Measurements from ENCODE around the gene KRTAP4-7.
"Not testable (repeated sequence)": the region's sequence is repeated elsewhere in the genome, so short reads cannot be mapped to it uniquely, and the experiment has no call there.

Gene KRTAP4-7

DNA sequence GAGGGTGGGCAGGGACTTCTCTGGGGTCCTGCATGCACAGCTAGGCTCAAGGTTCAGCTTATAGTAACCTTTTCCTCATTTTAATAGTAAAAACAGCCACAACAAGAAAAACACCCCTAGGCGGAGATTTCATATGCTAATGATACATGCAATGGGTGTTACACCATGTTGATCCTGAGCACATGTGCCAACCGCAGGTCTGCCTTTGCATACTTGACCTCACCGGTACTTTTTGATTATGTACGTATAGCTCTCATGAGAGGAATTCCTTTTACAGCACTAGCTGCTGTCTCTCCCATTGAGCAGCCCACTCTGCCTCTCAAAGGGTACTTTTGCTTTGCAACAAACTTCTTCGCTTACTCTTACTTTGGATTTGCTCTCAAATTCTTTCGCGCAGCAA lies 12.1 kb downstream of the KRTAP4-7 start:
- H3K4me3 ChIP-seq (ENCODE audit: low read depth, low read length): no peak overlapping the region
- no peak for TF ChIP-seq CTCF (IDR thresholded peaks at IDR 0.05)

DNA sequence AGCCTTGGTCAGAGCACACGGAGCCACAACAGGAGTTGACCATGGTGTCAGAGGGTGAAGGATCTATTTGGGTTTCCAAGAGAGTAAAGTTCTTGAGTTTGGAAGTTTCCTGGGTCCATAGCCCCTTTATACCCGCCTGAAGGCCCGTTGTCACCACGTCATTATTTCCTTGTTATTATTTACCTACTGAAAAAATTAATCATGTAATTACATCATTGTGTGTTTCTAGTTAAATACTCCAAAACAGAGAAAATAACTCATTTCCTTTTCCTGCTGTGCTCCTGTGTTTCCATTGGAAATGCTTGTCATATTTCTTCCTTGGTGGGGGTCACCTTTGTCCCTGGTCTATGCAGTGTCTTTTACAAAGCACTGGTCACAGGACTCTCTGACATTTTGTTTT lies 14.1 kb downstream of the KRTAP4-7 start, which contains the start of gene KRTAP4-8:
KRTAP4-8 (minus strand) TSS at position 101 of the 400 bp plus-strand sequence; CDS start at position 43, 58 bp downstream.
- no peak within 1 kb of the TSS for H3K4me2 ChIP-seq (ENCODE audit: low read length)
- H3K4me1 ChIP-seq: no peaks in the 10 kb centered on the region
- no peaks in the 10 kb centered on the region for H3K36me3 ChIP-seq (ENCODE audit: control insufficient read depth, insufficient read depth, low read length)
- no peaks in the 10 kb centered on the region for H3K27me3 ChIP-seq (ENCODE audit: control insufficient read depth, insufficient read depth, low read length)
- no peak within 1 kb of the TSS for H3K9ac ChIP-seq
- H2AFZ ChIP-seq: no peak within 1 kb of the TSS
- no peaks in the 10 kb centered on the region for H3K79me2 ChIP-seq
- H3K27ac ChIP-seq: no peak within 1 kb of the TSS
- H3K4me3 ChIP-seq (ENCODE audit: low read depth, low read length): no peak within 1 kb of the TSS
- H3K9me3 ChIP-seq (ENCODE audit: control insufficient read depth, low read length): no peaks in the 10 kb centered on the region
- no peak for TF ChIP-seq CTCF (IDR thresholded peaks at IDR 0.05)

More for the DNA sequence above, 12.1 kb downstream of the KRTAP4-7 start:
- Histone ChIP-seq H3K4me1 (no peaks in the 10 kb centered on the region), H3K27ac (no peak overlapping the region), H2AFZ (no peak overlapping the region), H3K27me3 (ENCODE audit: control insufficient read depth, insufficient read depth, low read length) (no peaks in the 10 kb centered on the region), H3K9me3 (ENCODE audit: control insufficient read depth, low read length) (no peaks in the 10 kb centered on the region), H3K4me2 (ENCODE audit: low read length) (no peak overlapping the region), H3K9ac (no peak overlapping the region), H3K36me3 (ENCODE audit: control insufficient read depth, insufficient read depth, low read length) (no peaks in the 10 kb centered on the region), H3K79me2 (no peaks in the 10 kb centered on the region)

DNA sequence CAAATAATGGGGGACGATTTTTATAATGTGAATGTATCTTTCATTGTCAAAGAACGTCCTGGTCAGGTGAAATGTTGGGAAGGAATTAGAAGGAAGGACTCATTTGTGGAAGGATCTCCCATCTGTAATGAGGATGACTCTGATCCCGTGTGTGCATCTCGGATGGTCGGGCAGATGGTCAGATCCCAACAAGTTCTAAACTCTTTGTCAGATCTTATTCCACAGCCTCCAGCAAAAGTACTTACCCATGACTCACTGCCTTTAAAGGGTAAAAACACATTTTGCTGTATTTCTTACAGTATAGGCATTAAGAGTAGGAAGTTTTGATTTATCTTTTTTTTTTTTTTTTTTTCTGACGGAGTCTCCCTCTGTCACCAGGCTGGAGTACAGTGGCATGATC lies 14.5 kb downstream of the KRTAP4-7 start:
- Histone ChIP-seq H3K79me2 (no peaks in the 10 kb centered on the region), H3K9me3 (ENCODE audit: control insufficient read depth, low read length) (no peaks in the 10 kb centered on the region), H3K4me2 (ENCODE audit: low read length) (no peak overlapping the region), H3K4me1 (no peaks in the 10 kb centered on the region), H3K36me3 (ENCODE audit: control insufficient read depth, insufficient read depth, low read length) (no peaks in the 10 kb centered on the region), H3K27me3 (ENCODE audit: control insufficient read depth, insufficient read depth, low read length) (no peaks in the 10 kb centered on the region), H2AFZ (no peak overlapping the region), H3K27ac (no peak overlapping the region), H3K9ac (no peak overlapping the region), H3K4me3 (ENCODE audit: low read depth, low read length) (no peak overlapping the region)
- no peak for TF ChIP-seq CTCF (IDR thresholded peaks at IDR 0.05)

GRCh38 chr17:41099682-41100480 lies 15.9 kb downstream of the KRTAP4-7 start:
- H3K4me2 ChIP-seq (ENCODE audit: low read length); H3K4me3 ChIP-seq (ENCODE audit: low read depth, low read length); H2AFZ ChIP-seq; H3K27me3 ChIP-seq (ENCODE audit: control insufficient read depth, insufficient read depth, low read length); H3K79me2 ChIP-seq; H3K27ac ChIP-seq; H3K4me1 ChIP-seq; H3K36me3 ChIP-seq (ENCODE audit: control insufficient read depth, insufficient read depth, low read length); H3K9ac ChIP-seq; H3K9me3 ChIP-seq (ENCODE audit: control insufficient read depth, low read length): not testable (repeated sequence)

DNA sequence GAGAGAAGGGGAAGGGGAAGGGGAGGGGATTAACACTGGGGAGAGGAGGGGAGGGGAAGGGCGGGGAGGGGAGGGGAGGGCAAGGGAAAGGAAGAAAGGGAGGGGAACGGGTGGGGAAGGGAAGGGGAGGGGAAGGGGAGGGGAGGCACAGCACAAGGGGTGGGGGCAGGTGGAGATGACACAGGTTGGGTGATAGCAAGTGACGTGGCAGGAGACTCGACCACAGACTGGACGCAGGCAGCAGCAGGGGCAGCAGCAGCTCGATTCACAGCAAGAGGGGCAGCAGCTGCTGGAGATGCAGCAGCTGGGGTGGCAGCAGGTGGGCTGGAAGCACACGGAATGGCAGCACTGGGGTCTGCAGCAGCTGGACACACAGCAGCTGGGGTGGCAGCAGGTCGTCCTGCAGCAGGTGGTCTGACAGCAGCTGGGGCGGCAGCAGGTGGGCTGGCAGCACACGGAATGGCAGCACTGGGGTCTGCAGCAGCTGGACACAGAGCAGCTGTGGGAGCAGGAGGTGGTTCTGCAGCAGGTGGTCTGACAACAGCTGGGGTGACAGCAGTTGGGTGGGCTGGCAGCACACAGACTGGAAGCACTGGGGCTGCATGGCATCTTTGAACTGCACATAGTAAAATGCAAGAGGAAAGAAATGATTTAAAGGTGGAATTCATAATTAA lies 17.8 kb downstream of the KRTAP4-7 start, which contains the start of gene KRTAP4-16:
KRTAP4-16 (minus strand) TSS at position 624 of the 674 bp plus-strand sequence; CDS start at position 624, 0 bp downstream.
- Histone ChIP-seq H3K36me3 (ENCODE audit: control insufficient read depth, insufficient read depth, low read length) (no peaks in the 10 kb centered on the region), H3K4me2 (ENCODE audit: low read length) (no peak within 1 kb of the TSS), H3K4me1 (no peaks in the 10 kb centered on the region), H3K79me2 (no peaks in the 10 kb centered on the region), H3K27me3 (ENCODE audit: control insufficient read depth, insufficient read depth, low read length) (no peaks in the 10 kb centered on the region), H3K9me3 (ENCODE audit: control insufficient read depth, low read length) (no peaks in the 10 kb centered on the region), H3K9ac (no peak within 1 kb of the TSS), H2AFZ (no peak within 1 kb of the TSS), H3K27ac (no peak within 1 kb of the TSS), H3K4me3 (ENCODE audit: low read depth, low read length) (no peak within 1 kb of the TSS)
- TF ChIP-seq CTCF (IDR thresholded peaks at IDR 0.05): no peak

All from parathyroid adenoma (tissue), 2 donors.